Psoas muscle (tissue), 8 donors: Measurements from ENCODE around the gene PTPN14. TPM values are rescaled to one million over a fixed set of nuclear protein-coding genes. Genes with fewer than 3 reads are reported as not detected.

Experiments used
- ATAC-seq, 4 donors: fragments of 200-7000 bp; cut with Tn5 transposase; one replicate each; pipeline ENCODE4 v1.9.1; 2020; ENCODE audit warnings: moderate library complexity in 3 of 4, mild to moderate bottlenecking in 2 of 4
- DNase-seq, 2 donors: peaks; one replicate each; pipeline ENCODE4 v3.0.0-alpha.2; 2020
- H3K27ac ChIP-seq: fragments of 200-600 bp; one replicate; pipeline ENCODE4 v1.8.0; 2022
- H3K27me3 ChIP-seq, 3 donors: fragments of 200-600 bp in 1 of 3; one replicate each; pipeline versions ENCODE4 v1.6.1 to v1.8.0; 2013 to 2022; ENCODE audit warnings: low read length in 2 of 3, mild to moderate bottlenecking in 2 of 3, moderate library complexity in 1 of 3; ENCODE audit not compliant: insufficient read depth in 3 of 3
- H3K36me3 ChIP-seq, 2 donors: fragments of 200-600 bp in 1 of 2; one replicate each; pipeline versions ENCODE4 v1.6.1 to v1.8.0; 2013 to 2022; ENCODE audit warnings: low read depth in 1 of 2, mild to moderate bottlenecking in 1 of 2, moderate library complexity in 1 of 2; ENCODE audit not compliant: insufficient read depth in 1 of 2
- H3K4me1 ChIP-seq: fragments of 200-600 bp; one replicate; pipeline ENCODE4 v1.8.0; 2022
- H3K4me3 ChIP-seq: fragments of 200-600 bp; one replicate; pipeline ENCODE4 v1.8.0; 2022; ENCODE audit warnings: mild to moderate bottlenecking
- H3K9me3 ChIP-seq: fragments of 200-600 bp; one replicate; pipeline ENCODE4 v1.8.0; 2022
- CTCF ChIP-seq: fragments of 200-600 bp; IDR thresholded peaks from one replicate; pipeline ENCODE4 v1.8.0; 2022; ENCODE audit warnings: antibody characterized with exemption
- WGBS, 3 donors: extraction: QIAGEN DNeasy Blood & Tissue Kit; methylation state at CpG; one replicate each; pipeline versions ENCODE4 v1.1.6 to v1.1.7; 2013; 5-methylcytosine and 5-hydroxymethylcytosine counted together
- intact Hi-C, 2 donors: fragments of 100-400 bp; cut with DNase I; formaldehyde crosslinking; loops; one replicate each; pipeline versions ENCODE4 v1.11.0 to v1.14.2; 2022
- polyA plus RNA-seq, 3 donors: library from polyadenylated mRNA; stranded (reverse); fragments of 200-250 nt; gene quantifications; one replicate each; pipeline ENCODE4 v1.2.3, GENCODE V29; 2013
- total RNA-seq, 4 donors: library from RNA; stranded (reverse); fragmentation: NEBNext Ultra II Directional in 2 of 4; extraction: Animal tissue kit (Norgen Biotek cat#: 25700) in 2 of 4; gene quantifications; one replicate each; pipeline versions ENCODE4 v1.2.1 to v1.2.4, GENCODE V29; 2021 to 2023
- donor health status: healthy with polysubstance abuse.
- donor health status: DM: no; HTN: no; CAD: no; lungs with moderate emphysema.
- donor health status: Bipolar disorder and iron deficiency.
- donor health status: healthy.
- donor health status: DM: yes; HTN: yes; CAD: no.
- donor health status: DM: no; HTN: no; CAD: no.
- donor health status: DM: no; HTN: no; CAD: no.
- donor health status: DM: yes; HTN: yes; CAD: no.

The PTPN14 gene
- total and polyA plus RNA-seq, 7 donors: 7.2 to 106 (median 50.8) TPM

DNA sequence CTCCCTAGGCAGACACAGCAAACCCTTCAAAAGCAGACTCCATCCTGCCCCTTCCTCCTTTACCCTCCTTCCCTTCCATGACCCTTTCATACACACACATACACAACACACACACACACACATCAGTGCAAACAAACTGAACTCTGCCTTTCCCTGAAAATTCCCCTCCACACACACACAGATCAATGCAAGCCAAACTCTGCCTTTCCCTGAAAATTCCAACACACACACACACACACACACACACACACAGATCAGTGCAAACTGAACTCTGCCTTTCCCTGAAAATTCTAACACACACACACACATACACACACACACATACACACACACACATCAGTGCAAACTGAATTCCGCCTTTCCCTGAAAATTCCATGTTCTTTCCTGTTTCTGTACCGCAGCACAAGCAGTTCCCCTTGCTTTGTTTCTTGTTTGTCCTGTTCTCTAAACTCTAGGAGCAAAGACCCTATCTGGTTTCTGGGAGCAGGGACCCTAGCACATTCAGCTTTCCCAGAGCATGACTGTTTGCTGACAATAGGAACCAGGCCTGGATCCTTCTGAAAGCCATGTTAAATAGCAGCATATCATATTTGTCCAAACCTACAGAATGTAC, 91.0 kb downstream of the PTPN14 start:
- peaks cover 53% of the 10 kb centered on the region for H3K4me1 ChIP-seq
- no peaks in the 10 kb centered on the region for H3K9me3 ChIP-seq
- intact Hi-C loops: no loop called here
- no peaks in the 10 kb centered on the region for H3K27me3 ChIP-seq
- H3K36me3 ChIP-seq: peaks cover 0 to 13% of the 10 kb centered on the region in 2 donors
- H3K4me3 ChIP-seq: no peak overlapping the region
- no peak for ATAC-seq
- TF ChIP-seq CTCF: no peak
- DNase-seq: no peak
- 45 to 79% (median 46%) methylated on average over 2 of the region's 2 CpGs for WGBS, 3 donors
- no peak overlapping the region for H3K27ac ChIP-seq

DNA sequence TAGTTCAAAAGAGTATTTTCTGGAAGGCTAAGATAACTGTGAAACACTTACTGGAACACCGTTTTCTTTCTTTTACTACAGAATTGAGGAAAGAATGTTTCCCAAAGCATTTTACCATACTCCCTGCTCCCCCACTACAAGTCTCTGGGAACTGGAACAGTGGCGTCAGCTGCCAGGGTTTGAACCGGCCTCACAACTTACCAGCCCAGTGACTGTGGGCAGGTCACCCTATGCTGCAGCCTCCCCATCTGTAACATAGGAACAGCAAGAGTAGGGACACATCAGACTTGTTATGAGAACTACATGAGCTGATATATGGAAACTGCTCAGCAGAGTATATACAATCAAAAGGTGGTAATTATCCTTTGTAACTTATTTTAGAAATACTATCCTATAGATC, 91.5 kb downstream of the PTPN14 start:
- Histone ChIP-seq H3K27me3 (no peaks in the 10 kb centered on the region), H3K4me1 (peaks cover 56% of the 10 kb centered on the region), H3K36me3 (peaks cover 0 to 13% of the 10 kb centered on the region in 2 donors), H3K27ac (no peak overlapping the region), H3K9me3 (no peaks in the 10 kb centered on the region), H3K4me3 (no peak overlapping the region)
- no peak for ATAC-seq
- intact Hi-C loops: no loop called here
- no peak for TF ChIP-seq CTCF
- no peak for DNase-seq
- 82 to 90% (median 85%) methylated on average over 3 of the region's 3 CpGs for WGBS, 3 donors

DNA sequence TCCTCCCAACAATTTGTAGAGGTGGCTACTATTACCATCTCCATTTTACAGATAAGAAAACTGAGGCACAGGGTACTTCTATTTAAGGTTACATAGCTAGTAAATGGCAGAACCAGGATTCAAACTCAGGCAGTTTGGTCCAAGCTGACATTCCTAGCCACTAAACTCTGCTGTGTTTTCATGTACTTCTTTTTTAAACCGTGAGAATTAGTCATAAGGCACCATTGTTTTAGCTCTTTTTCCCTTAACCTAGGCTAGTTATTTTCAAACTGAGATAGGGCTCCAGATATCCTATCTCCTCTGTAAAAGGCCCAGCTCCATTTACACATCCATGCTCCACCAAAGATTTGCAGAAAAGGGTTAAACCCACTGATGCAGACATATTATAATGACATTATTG, 92.9 kb downstream of the PTPN14 start:
- no peak for TF ChIP-seq CTCF
- 50 to 62% (median 59%) methylated on average over 1 of the region's 1 CpG for WGBS, 3 donors
- Histone ChIP-seq H3K4me3 (no peak overlapping the region), H3K27ac (peak overlapping the region; percentile 10), H3K36me3 (peaks cover 0 to 3% of the 10 kb centered on the region in 2 donors), H3K27me3 (no peaks in the 10 kb centered on the region), H3K4me1 (peaks cover 60% of the 10 kb centered on the region), H3K9me3 (no peaks in the 10 kb centered on the region)
- DNase-seq (no peak), ATAC-seq (no peak)
- intact Hi-C loops: no loop called here

DNA sequence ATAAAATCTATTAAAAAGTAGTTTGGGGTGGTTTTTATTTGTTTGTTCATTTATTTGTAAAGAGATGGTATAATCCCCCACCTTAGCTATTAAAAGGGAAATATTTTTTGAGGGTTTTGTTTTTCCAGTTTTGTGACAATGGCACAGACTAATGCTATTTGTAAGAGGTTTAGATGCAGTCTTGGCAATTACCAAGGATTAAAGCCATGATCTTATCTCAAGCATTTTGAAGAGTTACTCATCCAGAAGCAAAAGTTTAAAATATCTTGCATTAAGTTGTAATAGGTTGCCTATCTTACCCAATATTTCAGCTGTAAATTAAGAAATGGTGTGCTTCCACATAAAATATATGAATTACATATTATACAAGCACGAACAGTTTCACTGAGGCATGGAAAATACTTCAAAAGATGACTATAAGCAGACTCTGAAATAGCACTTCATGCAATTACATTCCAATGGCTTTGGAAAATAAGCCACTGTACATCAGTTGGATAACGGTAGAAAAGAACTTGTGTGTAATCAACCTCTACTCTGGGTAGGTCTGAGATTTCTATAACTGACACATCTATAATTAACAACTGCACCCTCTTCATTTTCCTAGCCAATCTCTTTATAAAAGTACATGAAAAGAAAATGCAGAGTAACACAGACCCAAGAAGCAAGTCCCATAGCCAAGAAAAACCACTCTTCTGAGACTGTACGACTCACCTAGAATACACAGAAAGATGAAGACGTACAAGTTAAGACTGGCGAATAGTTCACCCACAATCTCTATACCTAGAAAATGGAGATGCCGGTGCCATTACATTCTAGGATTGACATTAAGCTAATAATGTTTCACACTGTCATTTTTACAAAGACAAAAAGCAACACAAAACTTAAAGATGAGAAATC, 95.2 kb downstream of the PTPN14 start:
- no peak for DNase-seq
- 65 to 75% (median 72%) methylated on average over 6 of the region's 6 CpGs for WGBS, 3 donors
- peaks cover 55% of the 10 kb centered on the region for H3K4me1 ChIP-seq
- H3K27ac ChIP-seq: peak overlapping the region; percentile 75
- no peak overlapping the region for H3K4me3 ChIP-seq
- intact Hi-C loops: no loop called here
- no peaks in the 10 kb centered on the region for H3K9me3 ChIP-seq
- no peaks in the 10 kb centered on the region for H3K36me3 ChIP-seq
- no peaks in the 10 kb centered on the region for H3K27me3 ChIP-seq
- no peak for ATAC-seq
- no peak for TF ChIP-seq CTCF
